ENCODE measurements around the gene INAFM1.

DNA sequence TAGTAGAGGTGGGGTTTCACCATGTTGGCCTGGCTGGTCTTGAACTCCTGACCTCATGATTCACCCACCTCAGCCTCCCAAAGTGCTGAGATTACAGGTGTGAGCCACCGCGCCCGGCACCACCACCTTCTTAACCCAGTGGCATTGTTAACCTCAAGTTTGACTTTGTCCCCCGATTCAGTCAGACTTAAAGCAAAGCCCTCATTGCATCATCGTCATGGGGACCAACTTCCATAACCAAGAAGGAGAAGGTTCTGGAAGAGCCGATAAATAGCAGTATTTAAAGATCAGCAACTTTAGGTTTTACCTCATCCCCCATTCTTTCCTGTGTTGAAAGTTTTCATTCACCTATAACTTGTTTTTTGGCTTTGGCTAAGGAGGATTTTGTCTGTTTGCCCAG is 6.7 kb upstream of the INAFM1 start:
- TF ChIP-seq POLR2AphosphoS5 (IDR thresholded peaks at IDR 0.05) (no peak), CTCF (IDR thresholded peaks at IDR 0.05) (no peak), POLR2A (IDR thresholded peaks at IDR 0.05) (no peak)
